OCI-LY3 (cell line): ENCODE results near the gene CAB39.

Experiments
- CTCF ChIP-seq: fragments of 200-600, 300-600 bp; sonication (generic); IDR thresholded peaks from 2 replicates; pipeline ENCODE4 v1.5.1; 2014; ENCODE audit warnings: antibody characterized with exemption, low read length, low read depth
- EZH2phosphoT487 ChIP-seq: fragments of 200-600 bp; shearing (Covaris generic); IDR thresholded peaks from 2 replicates; pipeline ENCODE4 v1.6.1; 2018; ENCODE audit warnings: antibody characterized with exemption, mixed run types, low read depth

- no peak for TF ChIP-seq CTCF
- no peak for TF ChIP-seq EZH2phosphoT487
Measured at GRCh38 chr2:230713331-230714135, 891 bp downstream of the CAB39 start.
